ENCODE measurements around the gene TRIM62.
"Not testable (repeated sequence)": the region's sequence is repeated elsewhere in the genome, so short reads cannot be mapped to it uniquely, and the experiment has no call there.

Gene TRIM62

GRCh38 chr1:33137800-33138199 lies 44.0 kb downstream of the TRIM62 start:
- DNase-seq (ENCODE audit: low read depth in 3 of 3) = peak in 1 of 3 experiments; percentile 20

- DNase-seq (ENCODE audit: low read depth in 3 of 3) = not testable (repeated sequence)
Observed at GRCh38 chr1:33136041-33136440, 45.8 kb downstream of the TRIM62 start.

GRCh38 chr1:33133478-33134105 lies 48.3 kb downstream of the TRIM62 start:
- no peak for DNase-seq (ENCODE audit: low read depth in 3 of 3)

- no peak for DNase-seq (ENCODE audit: low read depth in 3 of 3)
Observed at GRCh38 chr1:33132549-33132948, 49.3 kb downstream of the TRIM62 start.

- no peak for DNase-seq (ENCODE audit: low read depth in 3 of 3)
Observed at GRCh38 chr1:33131191-33131590, 50.7 kb downstream of the TRIM62 start.

GRCh38 chr1:33130297-33130696 lies 51.5 kb downstream of the TRIM62 start:
- peak in 1 of 3 experiments; percentile 11 for DNase-seq (ENCODE audit: low read depth in 3 of 3)

- DNase-seq (ENCODE audit: low read depth in 3 of 3) = no peak
Observed at GRCh38 chr1:33128781-33129180, 53.1 kb downstream of the TRIM62 start.

- peak; percentile 97 to 99 (median 99) for DNase-seq (ENCODE audit: low read depth in 3 of 3)
Observed at GRCh38 chr1:33127001-33127823, 54.6 kb downstream of the TRIM62 start.

- no peak for DNase-seq (ENCODE audit: low read depth in 3 of 3)
Observed at GRCh38 chr1:33126411-33127000, 55.3 kb downstream of the TRIM62 start.

GRCh38 chr1:33124647-33125046 lies 57.2 kb downstream of the TRIM62 start:
- DNase-seq (ENCODE audit: low read depth in 3 of 3) = not testable (repeated sequence)

- DNase-seq (ENCODE audit: low read depth in 3 of 3) = no peak
Observed at GRCh38 chr1:33123266-33123665, 58.6 kb downstream of the TRIM62 start.

GRCh38 chr1:33122483-33123178 lies 59.2 kb downstream of the TRIM62 start:
- no peak for DNase-seq (ENCODE audit: low read depth in 3 of 3)

GRCh38 chr1:33121728-33122127 lies 60.1 kb downstream of the TRIM62 start:
- DNase-seq (ENCODE audit: low read depth in 3 of 3) = no peak

- DNase-seq (ENCODE audit: low read depth in 3 of 3) = no peak
Observed at GRCh38 chr1:33120436-33121231, 61.2 kb downstream of the TRIM62 start.

GRCh38 chr1:33119532-33120217 lies 62.2 kb downstream of the TRIM62 start:
- DNase-seq (ENCODE audit: low read depth in 3 of 3) = no peak

GRCh38 chr1:33119050-33119449 lies 62.8 kb downstream of the TRIM62 start:
- DNase-seq (ENCODE audit: low read depth in 3 of 3) = no peak

GRCh38 chr1:33118274-33118673 lies 63.6 kb downstream of the TRIM62 start:
- DNase-seq (ENCODE audit: low read depth in 3 of 3) = no peak

- no peak for DNase-seq (ENCODE audit: low read depth in 3 of 3)
Observed at GRCh38 chr1:33117440-33118085, 64.3 kb downstream of the TRIM62 start.

GRCh38 chr1:33111965-33112364 lies 69.9 kb downstream of the TRIM62 start:
- DNase-seq (ENCODE audit: low read depth in 3 of 3) = no peak

- DNase-seq (ENCODE audit: low read depth in 3 of 3) = no peak
Observed at GRCh38 chr1:33110477-33110876, 71.4 kb downstream of the TRIM62 start.
